Cerebellar cortex (tissue), 1 donor: ENCODE data around the gene FXYD2.

Experiments used
- DNase-seq: peaks from one replicate; pipeline ENCODE4 v3.0.0-alpha.2; 2015; ENCODE audit warnings: low spot score

FXYD2 gene

DNA sequence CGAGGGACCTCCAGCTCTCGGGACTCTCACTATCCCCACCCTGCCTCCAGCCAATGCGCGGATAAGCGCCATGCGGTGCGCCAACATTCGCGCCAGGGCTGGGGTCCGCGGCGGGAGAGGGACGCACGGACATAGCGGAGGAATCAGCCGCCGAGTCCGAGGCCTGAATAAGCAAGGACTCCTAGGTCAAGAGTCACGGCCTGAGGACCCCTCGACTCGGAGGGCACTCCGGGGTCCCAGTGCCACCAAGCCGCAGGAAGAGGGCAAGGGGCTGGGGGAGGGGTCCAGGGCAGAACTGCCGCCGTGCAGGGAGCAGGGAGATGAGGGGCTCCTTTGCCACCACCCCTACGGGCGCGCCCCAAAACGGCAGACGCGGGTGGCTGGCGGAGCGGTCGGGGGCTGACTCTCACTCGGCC, 28.1 kb downstream of the FXYD2 start:
- DNase-seq: no peak

DNA sequence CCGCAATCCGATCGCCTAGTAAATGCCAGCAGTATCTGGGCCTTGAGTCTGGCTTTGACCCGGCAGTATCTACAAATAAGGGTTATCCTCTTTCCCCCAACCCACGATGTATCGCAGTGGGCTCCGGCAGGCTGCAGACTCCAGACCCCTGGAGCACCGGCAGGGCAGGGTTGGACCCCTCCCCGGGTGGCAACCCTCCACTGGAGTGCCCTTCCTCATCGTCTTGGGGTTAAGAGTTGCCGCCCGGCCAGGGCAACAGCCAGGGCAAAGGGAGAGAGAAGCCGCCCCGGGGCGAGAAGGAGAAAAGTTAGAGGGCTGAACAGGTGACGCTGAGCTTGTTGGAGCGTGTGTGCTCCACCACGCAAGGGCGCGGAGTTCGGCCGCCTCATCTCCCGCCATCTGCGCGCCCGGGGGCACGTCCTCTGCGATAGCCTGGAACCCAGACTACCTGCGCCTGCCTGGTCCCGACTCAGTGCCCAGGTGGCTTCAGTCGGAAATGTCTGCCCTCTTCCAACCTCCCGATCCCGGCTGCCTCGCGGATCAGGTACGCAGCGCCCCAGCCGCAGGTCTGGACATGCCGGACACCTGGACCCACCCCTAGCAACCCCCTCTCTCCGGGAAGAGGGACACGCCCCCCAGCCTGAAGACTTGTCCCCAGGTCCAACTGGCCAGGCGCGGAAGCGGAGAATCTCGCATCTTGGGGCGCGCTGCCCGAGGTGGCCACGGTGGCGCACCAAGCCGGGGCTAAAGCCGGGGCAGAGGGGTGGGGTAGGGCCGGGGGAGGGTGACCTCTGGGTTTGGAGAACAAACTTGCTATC, 28.7 kb downstream of the FXYD2 start:
- no peak for DNase-seq

DNA sequence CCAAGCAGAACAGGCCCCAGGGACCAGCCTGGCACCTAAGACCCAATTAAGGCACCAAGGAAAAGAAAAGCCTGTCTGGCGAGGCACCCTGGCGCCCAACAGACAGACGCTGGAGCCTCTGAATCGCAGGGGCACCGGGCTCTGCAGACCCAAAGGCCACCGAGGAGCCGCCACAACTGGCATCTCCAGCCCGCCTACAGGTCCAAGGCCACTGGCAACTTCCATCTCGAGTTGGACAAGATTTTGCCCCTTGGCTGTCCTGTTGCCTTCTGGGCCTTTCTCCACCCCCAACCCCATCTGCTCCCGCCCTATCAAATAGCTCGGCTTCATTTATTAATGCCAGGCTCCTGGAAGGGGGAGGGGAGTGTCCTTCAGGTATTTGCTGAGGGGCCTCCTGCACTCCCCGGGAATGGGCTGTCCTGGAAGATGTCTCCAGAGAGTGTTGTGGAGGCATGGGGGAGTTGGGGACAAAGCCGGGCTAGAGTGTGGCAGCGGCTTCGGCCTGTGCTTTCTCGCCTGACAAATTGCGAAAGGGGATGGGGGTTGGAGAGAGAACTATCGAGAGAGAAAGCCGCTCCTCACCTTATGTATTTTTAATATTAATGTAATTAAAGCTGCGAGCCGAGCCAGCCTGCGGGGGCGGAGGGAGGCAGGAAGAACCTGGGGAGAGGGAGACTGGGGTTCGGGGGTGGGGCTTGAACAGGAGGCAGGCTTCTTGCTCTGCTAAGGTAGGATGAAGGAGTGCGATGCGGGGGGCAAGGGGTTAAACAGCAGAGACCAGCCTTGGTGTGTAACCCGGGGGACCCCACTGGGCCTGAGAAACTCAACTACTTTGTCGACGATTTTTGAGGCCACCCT, 29.5 kb downstream of the FXYD2 start:
- no peak for DNase-seq

DNA sequence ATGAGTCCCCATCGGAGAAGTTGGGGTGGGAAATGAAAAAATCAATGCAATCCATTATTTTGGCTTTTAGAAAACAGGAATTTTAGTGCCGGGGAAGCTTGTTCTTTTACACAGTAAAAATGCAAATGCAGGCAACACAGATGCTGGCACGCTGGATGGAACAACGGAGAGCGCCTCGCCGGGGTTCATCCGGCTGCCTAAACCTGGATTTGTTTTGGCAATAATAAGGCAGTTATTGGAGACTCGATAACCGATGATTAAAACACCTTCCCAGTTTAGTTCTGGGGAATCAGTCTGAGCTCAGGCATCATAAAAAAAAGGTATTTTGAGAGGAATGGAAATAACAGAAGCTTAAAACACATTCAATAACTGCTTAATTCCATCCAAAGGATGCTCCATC, 30.4 kb downstream of the FXYD2 start:
- DNase-seq: no peak

DNA sequence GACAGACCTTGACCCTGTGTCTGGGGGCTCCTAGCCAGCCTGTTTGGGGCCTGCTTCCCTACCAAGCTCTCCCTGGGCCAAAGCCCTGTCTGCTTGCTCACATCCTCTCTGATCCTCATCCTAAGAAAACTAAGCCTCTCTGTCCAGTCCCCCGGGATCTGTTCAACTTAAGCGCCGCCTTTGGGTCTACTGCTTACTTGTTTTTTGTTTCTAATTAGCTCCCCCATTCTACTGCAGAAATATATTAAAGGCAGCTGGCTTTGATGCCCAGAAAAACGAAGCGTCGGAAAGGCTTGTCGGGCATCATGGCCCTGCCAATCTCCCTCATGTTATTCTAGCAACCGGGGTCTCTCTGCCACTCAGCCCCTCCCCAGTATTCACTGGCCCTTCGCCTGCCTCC, 31.0 kb downstream of the FXYD2 start:
- no peak for DNase-seq

DNA sequence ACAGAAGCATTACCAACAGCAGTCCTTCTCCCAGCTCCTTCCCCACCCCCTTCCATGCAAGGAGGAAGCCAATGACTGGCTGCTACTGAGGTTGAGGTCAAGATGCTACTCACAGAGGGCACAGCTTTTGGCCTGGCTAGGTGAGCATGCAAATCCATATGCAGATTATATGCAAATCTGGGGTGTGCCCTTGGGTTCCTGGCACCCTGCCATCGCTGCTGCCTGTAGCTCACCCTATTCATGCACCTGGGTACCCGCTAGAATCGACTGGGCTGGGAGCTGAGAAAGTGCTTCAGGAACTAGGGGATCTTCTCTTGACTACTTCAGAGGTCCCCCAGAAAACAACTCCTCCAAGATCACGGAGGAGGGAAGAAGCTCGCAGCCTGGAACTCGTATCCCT, 31.6 kb downstream of the FXYD2 start:
- DNase-seq: no peak

DNA sequence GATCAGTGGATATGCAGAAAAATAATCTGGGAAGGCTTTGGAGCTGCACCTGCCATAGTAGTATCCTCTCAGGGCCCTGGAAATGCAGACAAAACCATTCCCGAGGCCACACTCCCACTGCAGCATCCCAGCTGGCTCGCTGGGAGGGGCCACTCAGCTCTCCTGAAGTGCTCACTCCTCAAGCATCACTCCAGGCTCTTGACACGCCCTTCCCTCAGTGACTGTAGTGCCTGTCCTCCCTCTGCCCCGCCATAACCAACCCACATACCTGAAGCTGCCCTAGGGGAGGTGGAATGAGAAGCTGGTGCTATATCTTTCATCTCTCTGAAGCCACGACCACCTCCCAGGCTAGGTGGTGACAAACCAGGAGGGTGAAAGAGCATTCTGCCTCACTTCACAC, 32.3 kb downstream of the FXYD2 start:
- DNase-seq: no peak

DNA sequence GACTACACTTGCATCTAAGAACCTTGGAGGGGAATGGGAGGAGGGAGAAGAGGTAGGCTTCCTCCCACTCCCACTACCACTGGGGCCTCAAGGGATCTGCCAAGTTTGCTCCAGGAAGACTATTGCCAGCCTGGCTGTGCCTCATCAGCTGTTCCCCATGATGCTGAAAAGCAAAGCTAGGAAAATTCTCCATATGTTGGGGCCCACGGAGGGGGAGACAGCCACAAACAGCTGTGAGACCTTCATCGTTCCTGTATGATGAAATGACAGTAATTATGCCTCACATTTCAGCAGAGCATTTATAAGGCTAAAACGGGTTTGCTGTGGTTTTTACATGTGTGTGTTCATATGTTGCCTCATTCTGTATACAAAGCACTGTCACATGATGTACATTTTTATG, 34.3 kb downstream of the FXYD2 start:
- no peak for DNase-seq

DNA sequence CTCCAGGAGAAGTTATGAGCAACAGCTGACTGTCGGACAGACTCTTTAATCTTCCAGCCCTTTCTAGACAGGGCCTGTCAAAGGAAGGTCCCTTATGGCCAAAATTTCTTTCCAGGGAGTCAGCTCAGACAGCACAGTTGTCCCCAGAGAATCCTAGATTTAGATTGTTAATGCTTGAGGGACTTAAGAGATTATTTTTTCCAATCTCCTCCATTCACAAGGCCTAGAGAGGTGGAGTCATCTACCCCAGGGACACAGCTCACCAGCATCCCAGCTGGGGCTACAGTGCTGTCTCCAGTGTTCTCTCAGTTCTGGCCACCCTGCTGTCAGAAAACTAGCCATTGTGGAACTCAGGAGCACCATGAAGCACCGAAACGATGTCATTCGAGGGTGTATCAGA, 35.3 kb downstream of the FXYD2 start:
- no peak for DNase-seq

DNA sequence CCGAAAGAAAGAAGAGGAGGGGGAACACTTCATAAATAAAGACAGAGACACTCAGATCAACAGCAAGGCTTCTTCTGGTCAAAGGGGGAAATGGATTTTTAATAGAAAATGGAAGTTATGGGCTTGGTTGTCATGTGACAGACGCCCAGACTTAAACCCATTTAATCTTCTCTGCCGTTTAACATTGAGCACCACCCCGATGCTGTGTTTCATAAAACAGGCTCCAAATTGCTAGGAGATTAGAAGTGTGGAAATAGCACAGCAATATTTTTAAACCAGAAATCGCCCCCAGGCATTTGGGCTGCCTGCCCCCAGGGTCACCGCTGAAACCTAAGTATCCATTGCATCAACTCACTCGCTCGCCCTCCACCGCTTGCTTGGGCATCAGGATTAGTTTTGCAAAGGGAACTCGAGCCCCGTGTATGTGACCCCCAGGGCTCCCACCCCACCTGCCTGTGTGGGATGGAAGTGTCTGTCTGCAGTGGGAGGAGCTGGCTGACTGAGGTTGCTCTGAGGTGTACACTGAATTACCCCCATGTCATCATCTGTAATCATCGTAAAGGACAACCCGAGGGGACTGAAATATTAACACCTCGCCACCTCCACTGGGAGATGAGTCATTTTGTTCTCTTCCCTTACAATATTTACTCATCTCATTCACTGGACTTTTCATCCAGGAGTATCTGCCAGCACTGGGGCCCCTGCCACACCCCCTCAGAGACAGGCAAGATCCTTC, 38.2 kb downstream of the FXYD2 start:
- DNase-seq: no peak

DNA sequence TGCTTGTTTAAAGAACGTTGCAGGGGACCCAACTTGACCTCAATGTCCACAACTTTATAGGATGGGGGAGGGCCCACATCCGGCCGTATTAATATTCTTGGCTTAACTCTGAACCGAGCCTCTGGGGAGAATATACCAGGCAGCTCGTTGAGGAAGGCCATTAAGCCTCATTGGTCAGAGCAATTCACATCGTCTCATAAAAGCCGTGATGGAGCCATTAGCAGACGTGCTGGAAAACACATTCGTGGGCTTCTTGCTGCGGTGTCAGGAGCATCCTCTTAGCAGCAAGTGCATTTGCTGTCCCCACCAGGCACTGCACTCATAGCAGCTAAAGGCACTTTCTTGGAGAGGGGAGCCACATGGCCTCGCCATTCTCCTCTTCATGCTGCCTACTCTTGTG, 42.4 kb downstream of the FXYD2 start:
- no peak for DNase-seq

DNA sequence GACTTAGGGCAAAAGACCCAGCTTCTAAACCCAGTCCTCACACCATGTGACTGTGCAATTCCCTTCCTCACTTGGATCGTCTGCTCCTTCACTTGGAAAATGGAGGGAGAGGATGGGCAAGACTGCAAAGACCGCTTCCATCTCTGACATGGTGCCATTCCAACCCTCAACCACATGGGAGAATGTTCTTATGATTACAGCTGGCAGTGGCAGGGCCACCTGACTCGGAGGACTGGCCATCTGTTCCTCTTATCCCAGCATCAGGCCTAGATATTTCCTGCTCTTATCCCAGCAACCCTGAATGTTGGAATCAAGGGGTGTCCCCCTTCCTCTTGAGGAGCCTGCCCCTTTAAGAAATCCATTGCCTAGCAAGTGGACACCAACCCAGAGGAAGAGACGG, 42.9 kb downstream of the FXYD2 start:
- no peak for DNase-seq

DNA sequence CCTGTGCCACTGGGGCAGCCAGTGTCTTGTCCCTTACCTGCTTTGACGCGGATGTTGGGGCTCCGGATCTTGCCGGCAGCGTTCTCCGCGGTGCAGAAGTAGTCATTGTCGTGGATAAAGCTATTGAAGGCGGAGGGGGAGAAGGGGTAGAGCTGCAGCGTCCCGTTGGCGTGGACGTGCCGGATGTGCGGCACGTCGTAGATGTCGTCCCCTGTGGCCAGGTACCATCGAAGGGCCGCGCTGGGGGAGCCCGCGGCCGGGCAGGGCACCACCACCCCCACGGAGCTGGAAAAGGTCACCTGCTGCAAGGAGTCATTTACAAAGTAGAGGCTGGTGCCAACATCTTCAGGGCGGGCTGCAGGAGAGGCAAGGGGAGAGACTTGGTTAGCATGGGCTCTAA, 44.1 kb downstream of the FXYD2 start:
- DNase-seq: no peak

DNA sequence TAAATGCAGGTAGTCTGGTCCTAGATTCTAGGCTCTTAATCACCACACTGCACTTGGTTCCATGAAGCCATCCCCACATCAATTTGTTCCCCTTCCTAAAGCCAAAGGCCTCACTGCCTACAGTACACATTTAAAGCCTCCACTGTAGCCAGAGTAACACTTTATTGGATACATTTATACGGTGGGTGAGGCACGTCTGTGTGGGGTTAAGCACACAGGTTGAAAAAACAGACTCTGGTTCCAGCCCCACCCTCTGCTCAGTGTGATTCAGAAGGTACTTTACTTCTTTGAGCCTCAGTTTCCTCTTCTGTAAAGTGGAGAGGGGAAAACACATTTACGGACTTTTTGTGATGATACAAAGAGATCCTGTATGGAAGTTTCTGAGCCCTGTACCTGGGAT, 50.0 kb downstream of the FXYD2 start:
- no peak for DNase-seq

DNA sequence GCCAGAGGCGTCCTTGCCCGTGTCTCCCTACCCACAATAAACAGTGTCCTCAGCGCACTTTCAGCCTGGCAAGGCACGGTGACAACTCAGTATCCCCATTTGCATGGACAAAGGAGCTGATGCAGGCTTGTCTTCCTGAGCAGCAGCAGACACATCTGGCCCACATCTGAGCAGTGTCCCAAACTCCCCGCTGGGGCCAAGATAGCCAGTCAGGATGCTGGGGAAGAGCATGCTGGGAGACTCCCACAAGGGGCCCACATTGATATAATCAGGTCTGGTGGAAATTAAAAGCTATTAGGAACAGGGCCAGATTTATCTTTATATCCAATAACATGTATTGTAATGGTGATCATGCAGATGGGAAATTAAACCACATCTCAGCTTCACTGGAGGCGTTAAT, 52.2 kb downstream of the FXYD2 start:
- no peak for DNase-seq

DNA sequence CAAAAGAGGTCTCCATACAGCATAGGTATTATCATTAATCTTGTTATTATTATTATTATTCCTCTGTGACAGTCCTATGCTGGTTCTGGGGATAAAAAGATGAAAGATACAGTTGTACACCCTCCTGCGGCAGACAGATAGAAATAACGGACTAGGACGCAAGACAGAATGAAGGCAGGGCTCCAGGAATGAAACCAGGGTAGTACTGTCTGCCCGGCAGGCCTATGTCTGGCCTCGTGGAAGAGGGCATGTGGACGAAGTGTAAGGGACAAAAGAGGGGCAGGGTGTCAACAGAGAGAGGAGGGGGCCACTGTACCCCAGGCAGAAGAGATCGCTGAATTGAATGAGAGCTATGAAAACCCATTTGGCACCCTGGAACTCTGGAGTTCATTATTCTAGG, 52.7 kb downstream of the FXYD2 start:
- DNase-seq: no peak

DNA sequence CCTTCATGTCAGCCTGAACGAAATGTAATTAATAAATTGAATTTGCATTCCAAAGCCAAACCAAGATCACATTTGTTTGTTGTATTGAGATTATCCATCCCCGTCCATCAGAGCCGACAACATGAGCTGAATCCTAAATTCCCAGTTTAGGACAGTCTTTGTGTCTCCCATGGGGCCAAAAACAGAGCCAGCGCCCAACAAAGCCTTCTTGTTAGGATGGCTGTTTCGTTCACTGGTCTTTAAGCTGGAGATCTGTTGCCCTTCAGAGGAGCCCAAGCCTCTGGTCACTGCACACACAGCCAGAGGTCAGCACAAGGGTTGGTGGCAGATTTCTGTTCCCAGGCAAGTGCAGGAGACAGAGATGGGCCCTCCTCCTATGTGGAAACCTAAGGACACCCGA, 53.3 kb downstream of the FXYD2 start:
- DNase-seq: no peak

DNA sequence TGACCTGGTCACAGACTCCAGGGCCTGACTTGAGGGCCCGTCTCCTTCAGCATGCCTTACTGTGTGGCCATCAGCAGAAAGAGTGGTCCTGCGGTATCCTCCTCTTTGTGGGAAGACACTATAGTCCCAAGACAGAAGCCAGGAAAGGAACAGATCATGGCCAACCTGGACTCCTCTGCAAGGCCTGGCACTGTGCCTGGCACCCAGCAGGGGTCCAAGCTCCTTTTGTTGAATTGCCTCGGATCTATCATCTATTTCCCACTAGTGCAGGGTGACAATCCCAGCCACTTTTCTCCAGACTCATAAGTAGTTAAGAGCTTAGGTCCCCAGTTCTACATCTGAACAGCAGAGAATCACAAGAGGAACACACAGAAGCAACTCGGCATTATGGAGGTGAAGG, 54.5 kb downstream of the FXYD2 start:
- DNase-seq: no peak
